HepG2 (cell line): ENCODE data around the gene RPRD2. TPM values are rescaled to one million over a fixed set of nuclear protein-coding genes. Genes with fewer than 3 reads are reported as not detected.

Experiments used
- ATAC-seq: fragments of 200-7000 bp; cut with Tn5 transposase; 3 replicates; pipeline ENCODE4 v1.9.1; 2020; ENCODE audit warnings: mild to moderate bottlenecking, moderate library complexity
- BruUV-seq: library from RNA; stranded (reverse); fragments of 400-500 nt; replicated peaks from 2 replicates; lab custom pipeline; 2021; lab: Mats Ljungman, UMichigan
- CTCF ChIA-PET: fragments of 300-600 bp; formaldehyde crosslinking; extraction: SDS; loops from one replicate; lab custom pipeline; 2021; ENCODE audit warnings: low total read pairs, inconsistent platforms, low intra/inter-chr PET ratio; lab: Yijun Ruan, JAX
- POLR2A ChIA-PET: fragments of 350-600 bp; sonication (Branson Sonifier 250); formaldehyde crosslinking; loops from one replicate; lab custom pipeline; 2020; ENCODE audit warnings: antibody characterized with exemption, inconsistent platforms; lab: Yijun Ruan, JAX
- DNase-seq: peaks from one replicate; pipeline ENCODE4 v3.0.0-alpha.2; 2015; ENCODE audit warnings: low spot score
- FAIRE-seq: peaks from 3 replicates; lab custom pipeline; 2011; peaks lifted over from hg19 to GRCh38; lab: Jason Lieb, UNC
- H2AFZ ChIP-seq: one replicate; pipeline ENCODE4 v1.6.1; 2011; ENCODE audit warnings: low read length, inconsistent platforms
- H3K27ac ChIP-seq: fragments of 300-600 bp; 3 replicates; pipeline ENCODE4 v1.8.0; 2011; ENCODE audit warnings: mixed run types, mild to moderate bottlenecking, mixed read lengths, low read length, inconsistent platforms; ENCODE audit not compliant: insufficient read depth; ENCODE audit errors: extremely low read length
- H3K27me3 ChIP-seq, 2 experiments: fragments of 200-600 bp in 1 of 2; 2 replicates in 1 of 2; 3 replicates in 1 of 2; pipeline versions ENCODE4 v1.6.0 to v1.8.0; 2011; ENCODE audit warnings: low read length in 2 of 2, mild to moderate bottlenecking in 2 of 2, moderate library complexity in 2 of 2, inconsistent platforms in 1 of 2; ENCODE audit not compliant: insufficient read depth in 2 of 2, control insufficient read depth in 1 of 2
- H3K36me3 ChIP-seq, 2 experiments: fragments of 200-600 bp in 1 of 2; replicated peaks in 1 of 2; 2 replicates in 1 of 2; 3 replicates in 1 of 2; pipeline versions ENCODE4 v1.5.1 to v1.8.0; 2011; ENCODE audit warnings: low read length in 2 of 2, inconsistent platforms in 1 of 2; ENCODE audit not compliant: insufficient read depth in 2 of 2, control insufficient read depth in 1 of 2
- H3K4me1 ChIP-seq: 2 replicates; pipeline ENCODE4 v1.5.1; 2012; ENCODE audit warnings: low read length, inconsistent platforms; ENCODE audit not compliant: insufficient read depth
- H3K4me2 ChIP-seq: 2 replicates; pipeline ENCODE4 v1.6.0; 2011; ENCODE audit warnings: low read depth, low read length, inconsistent platforms
- H3K4me3 ChIP-seq, 3 experiments: fragments of 200-600 bp in 1 of 3; sonication (generic), shearing (Covaris generic) in 1 of 3; replicated peaks in 1 of 3; 2 replicates each; pipeline ENCODE4 v1.5.1; 2011 to 2016; ENCODE audit warnings: low read length in 3 of 3, inconsistent platforms in 2 of 3, low read depth in 2 of 3, mild to moderate bottlenecking in 2 of 3, control low read depth in 1 of 3, mixed read lengths in 1 of 3; ENCODE audit not compliant: insufficient read depth in 1 of 3
- H3K79me2 ChIP-seq: one replicate; pipeline ENCODE4 v1.6.1; 2011; ENCODE audit warnings: low read length, inconsistent platforms; ENCODE audit not compliant: insufficient read depth
- H3K9ac ChIP-seq: 2 replicates; pipeline ENCODE4 v1.6.0; 2011; ENCODE audit warnings: mild to moderate bottlenecking, low read depth, low read length, inconsistent platforms; ENCODE audit not compliant: insufficient read depth
- H3K9me3 ChIP-seq: 2 replicates; pipeline ENCODE4 v1.5.1; 2012; ENCODE audit warnings: mild to moderate bottlenecking, low read length
- H4K20me1 ChIP-seq: 2 replicates; pipeline ENCODE4 v1.6.0; 2011; ENCODE audit warnings: inconsistent platforms, mild to moderate bottlenecking, low read length, moderate library complexity; ENCODE audit not compliant: insufficient read depth
- IRF9 ChIP-seq: sonication (generic); formaldehyde crosslinking; IDR thresholded peaks from 2 replicates; pipeline ENCODE4 v1.8.0; 2022; ENCODE audit warnings: missing genetic modification reagents, mild to moderate bottlenecking, borderline replicate concordance
- MZF1 ChIP-seq: sonication (generic); formaldehyde crosslinking; IDR thresholded peaks from 2 replicates; pipeline ENCODE4 v1.8.1; 2023; ENCODE audit warnings: mild to moderate bottlenecking, missing genetic modification reagents, borderline replicate concordance
- POLR2AphosphoS5 ChIP-seq: IDR thresholded peaks from 2 replicates; pipeline ENCODE4 v1.6.1; 2012; ENCODE audit warnings: low read depth, low read length
- RFX1 ChIP-seq: fragments of 450-650 bp; IDR thresholded peaks from 2 replicates; pipeline ENCODE4 v1.6.1; 2017
- TCF7 ChIP-seq: sonication (generic); IDR thresholded peaks from 2 replicates; pipeline ENCODE4 v1.6.1; 2016; ENCODE audit warnings: antibody characterized with exemption, low read depth
- TERF1 ChIP-seq: sonication (generic); formaldehyde crosslinking; IDR thresholded peaks from 2 replicates; pipeline ENCODE4 v1.8.0; 2022; ENCODE audit warnings: mild to moderate bottlenecking, missing genetic modification reagents, moderate library complexity
- ZNF205 ChIP-seq: IDR thresholded peaks from 2 replicates; pipeline ENCODE4 v1.6.1; 2018; ENCODE audit warnings: missing biosample characterization, missing genetic modification reagents
- WGBS: methylation state at CpG from one replicate; pipeline ENCODE4 v1.1.6; 2017; ENCODE audit warnings: low lambda C conversion rate; 5-methylcytosine and 5-hydroxymethylcytosine counted together
- in situ Hi-C: cut with HindIII; loops from 2 replicates; pipeline ENCODE4 v1.10.0; 2017; ENCODE audit warnings: low pct_unique_long_range_greater_than_20kb; ENCODE audit not compliant: extremely low pct_ligation_motif_present
- intact Hi-C: fragments of 100-400 bp; cut with micrococcal nuclease; formaldehyde crosslinking; loops from one replicate; pipeline ENCODE4 v1.10.0; 2022; ENCODE audit not compliant: unreplicated experiment
- polyA plus RNA-seq, 8 experiments: library from polyadenylated mRNA; depleted of rRNA in 3 of 8; stranded (reverse) in 7 of 8; unstranded in 1 of 8; fragments of >200 nt; fragmentation: Illumina TruSeq in 4 of 8; extraction: Trizol in 4 of 8; gene quantifications; 2 replicates each; pipeline versions ENCODE4 v1.2.1 to v1.2.3, GENCODE V29; 2011 to 2016; ENCODE audit warnings: low read depth in 4 of 8, missing spikeins in 1 of 8, mixed read lengths in 1 of 8; ENCODE audit not compliant: insufficient read depth in 1 of 8
- total RNA-seq, 5 experiments: library from RNA; depleted of rRNA; stranded (reverse); fragments of >200 nt; fragmentation: Illumina TruSeq; extraction: Trizol; gene quantifications; 2 replicates each; pipeline ENCODE4 v1.2.3, GENCODE V29; 2016; ENCODE audit warnings: low read depth in 1 of 5
- TF ChIP-seq, protein P1 (sequence below): sonication (generic); formaldehyde crosslinking; IDR thresholded peaks from 2 replicates; pipeline ENCODE4 v1.4.0; 2020; ENCODE audit warnings: missing genetic modification reagents, borderline replicate concordance
- TF ChIP-seq, protein P2 (sequence below): sonication (generic); formaldehyde crosslinking; IDR thresholded peaks from 2 replicates; pipeline ENCODE4 v1.8.1; 2023; ENCODE audit warnings: mild to moderate bottlenecking, missing genetic modification reagents
- TF ChIP-seq, protein P3 (sequence below): sonication (generic); formaldehyde crosslinking; IDR thresholded peaks from 2 replicates; pipeline ENCODE4 v1.9.0; 2021; ENCODE audit warnings: missing genetic modification reagents, borderline replicate concordance

The RPRD2 gene
- total and polyA plus RNA-seq, 2 of the 13 experiments (the other 11 are each of a cell fraction or from before 2014, with no cell fraction given), result 8.0 to 8.9 TPM

GRCh38 chr1:150372580-150372979, 8.6 kb downstream of the RPRD2 start:
- H3K79me2 ChIP-seq, result peaks cover 91% of the 10 kb centered on the region
- in situ Hi-C loops, result no loop called here

GRCh38 chr1:150376110-150376509, 12.2 kb downstream of the RPRD2 start:
- POLR2A ChIA-PET, result interaction anchor here (0.6 kb wide), 1 partner anchor 10 kb away, joined by 3 read pairs; no protein-coding TSS in a partner anchor
- intact Hi-C loops (no loop called here), in situ Hi-C loops (no loop called here)
- H3K36me3 ChIP-seq, result peaks cover 0 to 4% of the 10 kb centered on the region in 2 experiments; a peak in 2 of 5 replicates
- no peak overlapping the region for H3K27ac ChIP-seq
- no peaks in the 10 kb centered on the region for H3K27me3 ChIP-seq
- no peak for DNase-seq
- no peak overlapping the region for H3K4me3 ChIP-seq
- H4K20me1 ChIP-seq, result peaks cover 33% of the 10 kb centered on the region
- no peak overlapping the region for H3K9ac ChIP-seq
- no peak for ATAC-seq
- peaks cover 93% of the 10 kb centered on the region for H3K79me2 ChIP-seq
- no TSS peak for BruUV-seq
- TF ChIP-seq TCF7, result no peak
- TF ChIP-seq, protein P1, sequence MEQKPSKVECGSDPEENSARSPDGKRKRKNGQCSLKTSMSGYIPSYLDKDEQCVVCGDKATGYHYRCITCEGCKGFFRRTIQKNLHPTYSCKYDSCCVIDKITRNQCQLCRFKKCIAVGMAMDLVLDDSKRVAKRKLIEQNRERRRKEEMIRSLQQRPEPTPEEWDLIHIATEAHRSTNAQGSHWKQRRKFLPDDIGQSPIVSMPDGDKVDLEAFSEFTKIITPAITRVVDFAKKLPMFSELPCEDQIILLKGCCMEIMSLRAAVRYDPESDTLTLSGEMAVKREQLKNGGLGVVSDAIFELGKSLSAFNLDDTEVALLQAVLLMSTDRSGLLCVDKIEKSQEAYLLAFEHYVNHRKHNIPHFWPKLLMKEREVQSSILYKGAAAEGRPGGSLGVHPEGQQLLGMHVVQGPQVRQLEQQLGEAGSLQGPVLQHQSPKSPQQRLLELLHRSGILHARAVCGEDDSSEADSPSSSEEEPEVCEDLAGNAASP, result no peak
- TF ChIP-seq, protein P2, sequence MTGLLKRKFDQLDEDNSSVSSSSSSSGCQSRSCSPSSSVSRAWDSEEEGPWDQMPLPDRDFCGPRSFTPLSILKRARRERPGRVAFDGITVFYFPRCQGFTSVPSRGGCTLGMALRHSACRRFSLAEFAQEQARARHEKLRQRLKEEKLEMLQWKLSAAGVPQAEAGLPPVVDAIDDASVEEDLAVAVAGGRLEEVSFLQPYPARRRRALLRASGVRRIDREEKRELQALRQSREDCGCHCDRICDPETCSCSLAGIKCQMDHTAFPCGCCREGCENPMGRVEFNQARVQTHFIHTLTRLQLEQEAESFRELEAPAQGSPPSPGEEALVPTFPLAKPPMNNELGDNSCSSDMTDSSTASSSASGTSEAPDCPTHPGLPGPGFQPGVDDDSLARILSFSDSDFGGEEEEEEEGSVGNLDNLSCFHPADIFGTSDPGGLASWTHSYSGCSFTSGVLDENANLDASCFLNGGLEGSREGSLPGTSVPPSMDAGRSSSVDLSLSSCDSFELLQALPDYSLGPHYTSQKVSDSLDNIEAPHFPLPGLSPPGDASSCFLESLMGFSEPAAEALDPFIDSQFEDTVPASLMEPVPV (CRISPR knock-in tag), result no peak
- no peak for TF ChIP-seq IRF9
- TF ChIP-seq POLR2AphosphoS5, result no peak
- H3K9me3 ChIP-seq, result no peaks in the 10 kb centered on the region
- CTCF ChIA-PET, result no interaction called here
- H2AFZ ChIP-seq, result no peak overlapping the region
- H3K4me2 ChIP-seq, result no peak overlapping the region
- no peak for FAIRE-seq
- H3K4me1 ChIP-seq, result peaks cover 53% of the 10 kb centered on the region

More at GRCh38 chr1:150372580-150372979, 8.6 kb downstream of the RPRD2 start:
- H3K36me3 ChIP-seq, result peaks cover 0 to 4% of the 10 kb centered on the region in 2 experiments; a peak in 2 of 5 replicates
- no TSS peak for BruUV-seq
- 94% methylated on average over 1 of the region's 1 CpG for WGBS
- H4K20me1 ChIP-seq, result peaks cover 32% of the 10 kb centered on the region
- intact Hi-C loops, result no loop called here
- DNase-seq, result no peak
- TF ChIP-seq TERF1, result no peak
- TF ChIP-seq, protein P3, sequence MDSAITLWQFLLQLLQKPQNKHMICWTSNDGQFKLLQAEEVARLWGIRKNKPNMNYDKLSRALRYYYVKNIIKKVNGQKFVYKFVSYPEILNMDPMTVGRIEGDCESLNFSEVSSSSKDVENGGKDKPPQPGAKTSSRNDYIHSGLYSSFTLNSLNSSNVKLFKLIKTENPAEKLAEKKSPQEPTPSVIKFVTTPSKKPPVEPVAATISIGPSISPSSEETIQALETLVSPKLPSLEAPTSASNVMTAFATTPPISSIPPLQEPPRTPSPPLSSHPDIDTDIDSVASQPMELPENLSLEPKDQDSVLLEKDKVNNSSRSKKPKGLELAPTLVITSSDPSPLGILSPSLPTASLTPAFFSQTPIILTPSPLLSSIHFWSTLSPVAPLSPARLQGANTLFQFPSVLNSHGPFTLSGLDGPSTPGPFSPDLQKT (CRISPR knock-in tag), result no peak
- TF ChIP-seq MZF1 (CRISPR knock-in tag), result no peak
- TF ChIP-seq ZNF205 (CRISPR knock-in tag), result no peak
- TF ChIP-seq RFX1, result no peak
- ATAC-seq, result no peak
- no peak overlapping the region for H3K4me3 ChIP-seq
- H3K9me3 ChIP-seq, result no peaks in the 10 kb centered on the region
- peaks cover 71% of the 10 kb centered on the region for H3K4me1 ChIP-seq
- CTCF ChIA-PET, result no interaction called here
- POLR2A ChIA-PET, result interaction anchor here (3.4 kb wide), 1 partner anchor 8 kb away, joined by 19 read pairs; the partner anchor contains the start of gene RPRD2
- no peak for FAIRE-seq
- no peak overlapping the region for H2AFZ ChIP-seq
- no peak overlapping the region for H3K27ac ChIP-seq
- no peak overlapping the region for H3K4me2 ChIP-seq
- no peaks in the 10 kb centered on the region for H3K27me3 ChIP-seq
- no peak overlapping the region for H3K9ac ChIP-seq
